GM19397 (cell line): ENCODE results near the gene ZSWIM2.
"Not testable (repeated sequence)": the region's sequence is repeated elsewhere in the genome, so short reads cannot be mapped to it uniquely, and the experiment has no call there.

Experiments used
- ATAC-seq: cut with Tn5 transposase; IDR thresholded peaks from one replicate; pipeline ENCODE4 v1.9.1; 2021; ENCODE audit warnings: mild to moderate bottlenecking, moderate library complexity; ENCODE audit not compliant: unreplicated experiment

ZSWIM2 gene

GRCh38 chr2:186842373-186842772 lies 6.6 kb downstream of the ZSWIM2 start:
- ATAC-seq: no peak

- ATAC-seq: no peak
These were observed 7.0 kb downstream of the ZSWIM2 start for GRCh38 chr2:186841940-186842339.

DNA sequence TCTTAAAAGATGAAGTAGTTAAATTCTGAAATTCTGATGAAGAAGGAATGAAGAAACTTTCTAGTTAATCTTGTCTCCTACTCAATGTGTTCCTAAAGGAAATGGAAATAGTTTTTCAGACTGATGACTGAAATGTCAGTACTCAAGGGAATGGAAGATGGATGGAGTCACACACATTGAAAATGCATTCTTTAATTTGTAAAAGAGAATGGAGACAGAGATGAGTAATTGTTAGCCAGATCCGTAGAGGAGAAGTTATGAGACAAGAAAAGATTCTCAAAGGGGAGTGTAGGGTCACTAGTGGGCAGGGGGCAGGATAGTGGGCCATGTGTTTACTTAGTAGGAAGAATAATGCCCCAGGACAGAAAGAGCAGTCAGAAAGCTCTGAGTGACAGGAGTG lies 13.3 kb downstream of the ZSWIM2 start:
- no peak for ATAC-seq

GRCh38 chr2:186827862-186828492 lies 21.0 kb downstream of the ZSWIM2 start:
- ATAC-seq: no peak

DNA sequence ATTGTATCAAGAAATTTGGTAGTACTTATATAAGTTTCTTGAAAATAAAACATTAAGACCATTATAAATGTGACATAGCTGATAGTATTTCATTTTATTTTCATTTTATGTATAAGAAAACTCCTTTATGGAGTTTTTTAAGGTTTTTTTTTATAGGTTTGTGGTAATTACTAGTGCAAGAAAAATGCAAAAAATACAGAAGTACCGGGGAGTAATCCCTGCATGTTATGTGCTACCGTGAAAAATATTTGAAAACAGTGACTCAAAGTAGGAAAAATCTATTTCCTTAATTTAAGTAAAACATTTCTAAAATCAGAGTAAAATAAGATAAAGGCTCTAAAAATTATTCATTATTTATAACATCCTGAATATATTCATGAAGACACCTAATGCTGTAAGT lies 21.6 kb downstream of the ZSWIM2 start:
- ATAC-seq: no peak

DNA sequence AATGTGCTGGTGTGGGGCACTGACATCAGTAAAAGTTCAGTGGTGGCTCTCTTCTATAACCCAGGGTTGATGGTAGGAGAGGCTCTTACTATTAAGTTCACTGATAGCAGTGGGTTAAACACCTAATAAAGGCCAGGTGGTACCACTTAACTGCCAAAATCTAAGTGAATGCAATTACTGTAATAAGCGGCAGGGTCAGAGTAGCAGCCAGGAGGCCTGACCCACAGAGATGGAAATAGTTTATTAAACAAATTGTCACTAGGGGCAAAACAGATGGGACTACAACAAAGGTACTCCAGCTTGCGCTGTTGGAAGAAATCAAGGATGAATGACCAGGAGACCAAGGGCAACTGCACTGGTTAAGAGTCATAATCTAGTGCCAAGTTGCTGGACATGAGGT lies 26.6 kb downstream of the ZSWIM2 start:
- ATAC-seq: no peak

DNA sequence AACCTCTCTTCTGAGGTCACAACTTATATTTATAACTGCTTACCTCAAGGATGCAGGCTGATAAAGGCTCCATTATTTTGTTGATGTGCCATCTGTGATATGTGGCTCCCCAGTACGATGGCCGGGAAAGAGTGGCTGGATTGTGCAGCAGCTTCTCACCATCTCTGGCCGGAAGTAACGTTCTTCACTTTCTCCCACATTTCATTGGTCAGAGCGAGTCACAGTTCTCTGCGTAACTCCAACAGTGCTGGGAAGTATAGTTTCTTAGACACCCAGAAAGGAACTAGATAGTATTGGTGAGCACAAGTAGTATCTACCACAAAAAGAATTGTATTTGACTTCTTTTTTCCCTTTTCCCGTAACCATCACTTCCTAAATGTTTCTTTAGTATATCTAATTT lies 28.7 kb downstream of the ZSWIM2 start:
- no peak for ATAC-seq

DNA sequence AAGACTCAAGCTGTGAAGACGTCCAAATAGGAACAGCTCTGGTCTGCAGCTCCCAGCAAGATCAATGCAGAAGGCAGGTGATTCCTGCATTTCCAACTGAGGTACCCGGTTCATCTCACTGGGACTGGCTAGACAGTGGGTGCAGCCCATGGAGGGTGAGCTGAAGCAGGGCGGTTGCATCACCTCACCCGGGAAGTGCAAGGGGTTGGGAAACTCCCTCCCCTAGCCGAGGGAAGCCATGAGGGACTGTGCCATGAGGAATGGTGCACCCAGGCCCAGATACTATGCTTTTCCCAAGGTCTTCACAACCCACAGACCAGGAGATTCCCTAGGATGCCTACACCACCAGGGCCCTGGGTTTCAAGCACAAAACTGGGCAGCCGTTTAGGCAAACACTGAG lies 37.2 kb downstream of the ZSWIM2 start:
- ATAC-seq: not testable (repeated sequence)

DNA sequence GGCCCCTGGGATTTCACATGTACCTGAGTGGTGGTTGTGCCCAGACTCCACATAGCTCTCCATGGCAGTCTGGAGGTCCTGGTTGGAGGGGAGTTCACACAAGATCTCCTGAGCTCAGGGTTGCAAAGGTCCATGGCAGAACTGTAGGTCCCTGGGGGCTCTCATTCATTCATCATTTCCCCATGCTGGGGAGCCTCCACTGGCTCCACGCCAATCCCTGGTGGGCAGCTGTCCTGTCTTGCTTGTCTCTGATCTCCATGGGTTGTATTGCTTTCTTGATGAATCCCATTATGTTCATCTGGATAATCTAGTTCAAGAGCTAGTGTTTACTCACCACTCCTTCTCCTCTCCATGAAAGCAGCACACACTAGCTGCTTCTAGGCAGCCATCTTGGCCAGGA lies 42.4 kb downstream of the ZSWIM2 start:
- no peak for ATAC-seq

- ATAC-seq: not testable (repeated sequence)
These were observed 50.4 kb downstream of the ZSWIM2 start for GRCh38 chr2:186798604-186799003.

GRCh38 chr2:186784930-186785329 lies 64.0 kb downstream of the ZSWIM2 start:
- no peak for ATAC-seq

DNA sequence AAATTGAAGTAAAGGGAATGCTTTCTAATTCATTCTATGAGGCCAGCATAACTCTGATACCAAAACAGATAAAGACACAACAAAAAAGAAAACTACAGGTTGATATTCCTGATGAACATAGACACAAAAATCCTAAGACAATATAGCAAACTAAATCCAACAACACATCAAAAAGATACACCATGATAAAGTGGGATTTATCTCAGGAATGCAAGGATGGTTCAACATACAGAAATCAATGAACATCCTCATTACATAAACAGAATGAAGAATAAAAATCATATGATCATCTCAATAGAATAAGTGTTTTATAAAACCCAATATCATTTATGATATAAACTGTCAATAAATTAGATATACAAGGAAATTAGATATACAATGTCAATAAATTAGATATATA lies 65.7 kb downstream of the ZSWIM2 start:
- no peak for ATAC-seq

GRCh38 chr2:186780701-186781316 lies 68.2 kb downstream of the ZSWIM2 start:
- ATAC-seq: no peak
